PC-3 (cell line): ENCODE data around the gene ZNF296. TPM values are rescaled to one million over a fixed set of nuclear protein-coding genes. Genes with fewer than 3 reads are reported as not detected.
"Not testable (repeated sequence)": the region's sequence is repeated elsewhere in the genome, so short reads cannot be mapped to it uniquely, and the experiment has no call there.

ENCODE experiments used
- ATAC-seq: fragments of 200-7000 bp; cut with Tn5 transposase; 2 replicates; pipeline ENCODE4 v1.9.1; 2020; ENCODE audit warnings: mild to moderate bottlenecking, moderate library complexity
- BruUV-seq: library from RNA; stranded (reverse); fragments of 400-500 nt; replicated peaks from 2 replicates; lab custom pipeline; 2021; lab: Mats Ljungman, UMichigan
- CTCF ChIA-PET: fragments of 300-600 bp; sonication (Branson Sonifier 250); formaldehyde crosslinking; loops from one replicate; lab custom pipeline; 2022; ENCODE audit warnings: antibody characterized with exemption; lab: Charles Lee
- POLR2A ChIA-PET: fragments of 300-600 bp; sonication (Branson Sonifier 250); formaldehyde crosslinking; loops from one replicate; lab custom pipeline; 2022; ENCODE audit warnings: antibody characterized with exemption; ENCODE audit not compliant: unreplicated experiment; lab: Charles Lee
- DNase-seq: peaks from one replicate; pipeline ENCODE4 v3.0.0-alpha.2; 2015
- H2AFZ ChIP-seq: fragments of 300-600 bp; sonication (generic); 2 replicates; pipeline ENCODE4 v1.6.0; 2016; ENCODE audit warnings: antibody characterized with exemption, low read length
- H3F3A ChIP-seq: fragments of 300-600 bp; sonication (generic); one replicate; pipeline ENCODE4 v1.6.0; 2017; ENCODE audit warnings: antibody characterized with exemption, low read length, control low read depth, mild to moderate bottlenecking; ENCODE audit not compliant: unreplicated experiment
- H3K27ac ChIP-seq: fragments of 300-600 bp; sonication (generic); 2 replicates; pipeline ENCODE4 v1.5.1; 2016; ENCODE audit warnings: mild to moderate bottlenecking, low read length
- H3K27me3 ChIP-seq: fragments of 300-600 bp; sonication (generic); 2 replicates; pipeline ENCODE4 v1.6.1; 2016; ENCODE audit warnings: low read length, mixed read lengths
- H3K36me3 ChIP-seq: fragments of 300-600 bp; sonication (generic); 2 replicates; pipeline ENCODE4 v1.6.1; 2016; ENCODE audit warnings: low read depth, mixed run types, low read length, mixed read lengths
- H3K4me1 ChIP-seq: fragments of 300-600 bp; sonication (generic); 2 replicates; pipeline ENCODE4 v1.5.1; 2016; ENCODE audit warnings: low read length; ENCODE audit not compliant: insufficient read depth
- H3K4me2 ChIP-seq: fragments of 300-600 bp; sonication (generic); 2 replicates; pipeline ENCODE4 v1.6.0; 2016; ENCODE audit warnings: low read length
- H3K4me3 ChIP-seq: fragments of 300-600 bp; sonication (generic); 2 replicates; pipeline ENCODE4 v1.5.1; 2016; ENCODE audit warnings: mild to moderate bottlenecking, low read length, mixed read lengths
- H3K79me2 ChIP-seq: fragments of 300-600 bp; sonication (generic); 2 replicates; pipeline ENCODE4 v1.6.1; 2017; ENCODE audit warnings: low read length, mixed read lengths
- H3K9ac ChIP-seq: fragments of 300-600 bp; sonication (generic); 2 replicates; pipeline ENCODE4 v1.6.0; 2016; ENCODE audit warnings: mild to moderate bottlenecking, low read length
- H3K9me2 ChIP-seq: fragments of 300-600 bp; sonication (generic); replicated peaks from 2 replicates; pipeline ENCODE4 v1.6.1; 2016; ENCODE audit warnings: mixed run types, low read length, mixed read lengths
- H3K9me3 ChIP-seq: fragments of 300-600 bp; sonication (generic); 2 replicates; pipeline ENCODE4 v1.6.1; 2016; ENCODE audit warnings: low read length, mixed read lengths
- H4K20me1 ChIP-seq: fragments of 300-600 bp; sonication (generic); 2 replicates; pipeline ENCODE4 v1.6.1; 2016; ENCODE audit warnings: low read length, mixed read lengths
- EZH2 ChIP-seq: fragments of 300-600 bp; sonication (generic); IDR thresholded peaks from one replicate; pipeline ENCODE4 v1.6.1; 2017; ENCODE audit warnings: antibody characterized with exemption, mild to moderate bottlenecking, low read length; ENCODE audit not compliant: unreplicated experiment
- EZH2phosphoT487 ChIP-seq: fragments of 300-600 bp; sonication (generic); IDR thresholded peaks from 2 replicates; pipeline ENCODE4 v1.6.1; 2018; ENCODE audit warnings: mild to moderate bottlenecking, antibody characterized with exemption, low read length, borderline replicate concordance
- intact Hi-C: fragments of 100-400 bp; cut with micrococcal nuclease; formaldehyde crosslinking; loops from 2 replicates; pipeline ENCODE4 v1.9.0; 2023
- total RNA-seq: library from RNA; depleted of rRNA; stranded (reverse); fragments of >200 nt; gene quantifications from 2 replicates; pipeline ENCODE4 v1.2.3, GENCODE V29; 2014
- TF ChIP-seq, protein P1 (sequence below): fragments of 300-600 bp; sonication (generic); conservative IDR thresholded peaks from 2 replicates; pipeline ENCODE4 v1.5.1; 2017; ENCODE audit warnings: antibody characterized with exemption, low read depth, mild to moderate bottlenecking, low read length

Gene ZNF296
- total RNA-seq, 1 experiment from 2014 or later, result 2.4 TPM

- Histone ChIP-seq H3K4me1 (peaks cover 16% of the 10 kb centered on the region), H3F3A (peaks cover 4% of the 10 kb centered on the region), H3K36me3 (no peaks in the 10 kb centered on the region), H3K4me3 (no peak overlapping the region), H2AFZ (no peak overlapping the region), H3K4me2 (no peak overlapping the region), H4K20me1 (no peaks in the 10 kb centered on the region; the same call in none of the 2 replicates), H3K9me2 (no peaks in the 10 kb centered on the region), H3K9me3 (no peaks in the 10 kb centered on the region), H3K27ac (no peak overlapping the region), H3K9ac (no peak overlapping the region), H3K27me3 (no peaks in the 10 kb centered on the region), H3K79me2 (peaks cover 81% of the 10 kb centered on the region)
- intact Hi-C loops, result no loop called here
- no peak for ATAC-seq
- no peak for DNase-seq
- BruUV-seq, result no TSS peak
- TF ChIP-seq, protein P1, sequence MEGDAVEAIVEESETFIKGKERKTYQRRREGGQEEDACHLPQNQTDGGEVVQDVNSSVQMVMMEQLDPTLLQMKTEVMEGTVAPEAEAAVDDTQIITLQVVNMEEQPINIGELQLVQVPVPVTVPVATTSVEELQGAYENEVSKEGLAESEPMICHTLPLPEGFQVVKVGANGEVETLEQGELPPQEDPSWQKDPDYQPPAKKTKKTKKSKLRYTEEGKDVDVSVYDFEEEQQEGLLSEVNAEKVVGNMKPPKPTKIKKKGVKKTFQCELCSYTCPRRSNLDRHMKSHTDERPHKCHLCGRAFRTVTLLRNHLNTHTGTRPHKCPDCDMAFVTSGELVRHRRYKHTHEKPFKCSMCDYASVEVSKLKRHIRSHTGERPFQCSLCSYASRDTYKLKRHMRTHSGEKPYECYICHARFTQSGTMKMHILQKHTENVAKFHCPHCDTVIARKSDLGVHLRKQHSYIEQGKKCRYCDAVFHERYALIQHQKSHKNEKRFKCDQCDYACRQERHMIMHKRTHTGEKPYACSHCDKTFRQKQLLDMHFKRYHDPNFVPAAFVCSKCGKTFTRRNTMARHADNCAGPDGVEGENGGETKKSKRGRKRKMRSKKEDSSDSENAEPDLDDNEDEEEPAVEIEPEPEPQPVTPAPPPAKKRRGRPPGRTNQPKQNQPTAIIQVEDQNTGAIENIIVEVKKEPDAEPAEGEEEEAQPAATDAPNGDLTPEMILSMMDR, result no peak
- no peak for TF ChIP-seq EZH2
- TF ChIP-seq EZH2phosphoT487, result no peak
- ChIA-PET CTCF (no interaction called here), POLR2A (no interaction called here)
These were observed 45.6 kb upstream of the ZNF296 start for GRCh38 chr19:45121827-45122345.

DNA sequence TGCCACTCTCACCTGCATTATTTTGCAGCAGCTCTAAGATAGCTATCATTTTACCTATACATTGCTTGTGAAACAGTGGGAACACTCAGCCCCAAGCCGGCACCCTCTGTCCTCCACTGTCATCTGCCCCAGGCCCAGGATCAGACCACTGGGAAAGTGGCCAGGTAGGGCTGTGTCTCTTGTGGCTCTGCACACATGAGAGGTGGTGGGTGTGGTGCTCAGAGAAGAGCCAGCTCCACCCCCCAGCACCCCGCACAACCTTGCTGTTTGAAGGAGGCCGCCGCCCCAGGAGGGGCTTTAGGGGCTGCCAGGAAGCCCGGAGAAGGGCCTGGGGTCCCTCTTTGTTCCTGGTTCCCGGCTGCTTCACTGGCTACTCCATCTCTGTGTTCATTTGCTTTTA, 43.3 kb upstream of the ZNF296 start:
- Histone ChIP-seq H3K27me3 (no peaks in the 10 kb centered on the region), H3K79me2 (peaks cover 80% of the 10 kb centered on the region), H3K4me1 (peaks cover 16% of the 10 kb centered on the region), H3F3A (peaks cover 4% of the 10 kb centered on the region), H3K36me3 (no peaks in the 10 kb centered on the region), H4K20me1 (no peaks in the 10 kb centered on the region; the same call in none of the 2 replicates), H3K9ac (no peak overlapping the region), H2AFZ (no peak overlapping the region), H3K9me3 (no peaks in the 10 kb centered on the region), H3K4me2 (no peak overlapping the region), H3K27ac (no peak overlapping the region), H3K4me3 (no peak overlapping the region), H3K9me2 (no peaks in the 10 kb centered on the region)
- TF ChIP-seq EZH2 (no peak), EZH2phosphoT487 (no peak)
- TF ChIP-seq, protein P1, result no peak
- no TSS peak for BruUV-seq
- no peak for DNase-seq
- intact Hi-C loops, result no loop called here
- ATAC-seq, result no peak
- POLR2A ChIA-PET, result no interaction called here
- CTCF ChIA-PET, result no interaction called here

GRCh38 chr19:45118591-45119355, 42.5 kb upstream of the ZNF296 start:
- ATAC-seq, H4K20me1 ChIP-seq, H3K4me2 ChIP-seq, H2AFZ ChIP-seq, H3K27ac ChIP-seq, POLR2A ChIA-PET, H3K4me3 ChIP-seq, BruUV-seq, H3K36me3 ChIP-seq, H3F3A ChIP-seq, intact Hi-C loops, H3K9ac ChIP-seq, H3K27me3 ChIP-seq, DNase-seq, H3K9me3 ChIP-seq, H3K9me2 ChIP-seq: not testable (repeated sequence)
- Histone ChIP-seq H3K4me1 (peaks cover 14% of the 10 kb centered on the region), H3K79me2 (peaks cover 80% of the 10 kb centered on the region)
- CTCF ChIA-PET, result interaction anchor here (0.7 kb wide), 1 partner anchor 28 kb away, joined by 4 read pairs; no protein-coding TSS in a partner anchor
